ENCODE data around the gene SEPTIN5. TPM values are rescaled to one million over a fixed set of nuclear protein-coding genes. Genes with fewer than 3 reads are reported as not detected.
"Not testable (repeated sequence)": the region's sequence is repeated elsewhere in the genome, so short reads cannot be mapped to it uniquely, and the experiment has no call there.

Gene SEPTIN5
- total RNA-seq, 1 donor from 2014 or later = 152 TPM

GRCh38 chr22:19717181-19717580 lies 2.9 kb downstream of the SEPTIN5 start:
- DNase-seq (peak; percentile 27), ATAC-seq (no peak)
- intact Hi-C loops (cut with micrococcal nuclease) = no loop called here

DNA sequence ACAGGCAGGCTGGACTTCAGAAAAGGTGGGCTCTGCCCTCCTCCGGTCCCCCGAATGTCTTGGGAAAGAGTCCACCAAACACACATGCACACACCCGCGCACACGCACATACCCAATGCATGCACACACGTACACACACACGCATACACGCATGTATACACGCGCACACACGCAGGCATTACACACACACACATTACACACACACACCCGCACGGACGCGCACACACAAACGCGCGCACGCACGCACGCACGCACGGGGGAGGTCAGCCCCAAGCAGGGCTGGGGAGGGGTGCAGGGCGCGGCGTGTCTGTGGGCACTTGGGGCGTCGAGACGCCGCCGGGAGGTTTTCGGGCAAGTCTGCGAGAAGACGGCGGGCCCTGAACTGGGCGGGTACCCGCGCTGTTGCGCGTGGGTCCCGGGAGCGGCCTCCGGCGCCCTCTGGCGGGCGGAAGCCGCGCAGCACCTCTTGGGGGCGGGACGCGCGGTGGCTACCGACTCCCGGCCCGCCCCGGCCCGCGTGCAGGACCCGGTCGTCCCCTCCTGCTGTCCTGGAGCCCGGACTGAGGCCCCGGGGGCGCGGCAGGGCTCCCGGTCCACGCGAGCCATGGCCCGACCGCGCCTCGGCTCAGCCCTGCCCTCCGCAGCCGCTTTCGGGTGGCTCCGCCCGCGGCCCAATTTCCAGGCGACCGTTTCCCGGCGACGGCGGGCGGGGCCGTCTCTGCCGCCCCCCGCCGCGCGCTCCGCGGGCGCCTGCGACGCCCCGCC lies 3.6 kb downstream of the SEPTIN5 start:
- ATAC-seq = peak; percentile 68
- DNase-seq = peak; percentile 92
- intact Hi-C loops (cut with micrococcal nuclease) = no loop called here

DNA sequence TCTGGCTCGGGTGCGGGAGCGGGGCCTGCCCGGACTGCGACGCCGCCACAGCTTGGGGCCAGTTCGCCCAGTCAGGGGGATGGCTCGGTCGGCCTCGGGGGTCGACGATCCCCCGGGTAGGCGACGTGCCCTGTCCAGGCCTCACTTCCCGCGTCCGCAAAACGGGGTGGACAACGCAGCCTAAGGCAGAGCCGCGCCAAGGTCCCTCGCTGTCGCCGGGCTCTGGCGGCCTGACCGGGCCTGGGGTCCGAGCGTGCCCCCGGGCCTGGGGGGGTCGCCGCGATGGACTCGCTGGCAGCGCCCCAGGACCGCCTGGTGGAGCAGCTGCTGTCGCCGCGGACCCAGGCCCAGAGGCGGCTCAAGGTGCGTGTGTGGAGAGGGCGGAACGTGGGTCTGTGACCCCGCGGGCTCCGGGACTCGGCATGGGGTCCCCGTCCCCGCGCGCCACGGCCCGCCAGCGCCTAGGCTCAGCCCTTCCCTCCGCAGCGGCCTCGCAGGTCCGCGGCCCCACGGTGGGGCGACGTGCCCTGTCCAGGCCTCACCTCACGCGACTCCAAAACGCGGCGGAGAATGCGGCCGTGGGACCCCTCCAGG lies 4.2 kb downstream of the SEPTIN5 start:
- intact Hi-C loops (cut with micrococcal nuclease) = no loop called here
- DNase-seq = no peak
- peak; percentile 0 for ATAC-seq

DNA sequence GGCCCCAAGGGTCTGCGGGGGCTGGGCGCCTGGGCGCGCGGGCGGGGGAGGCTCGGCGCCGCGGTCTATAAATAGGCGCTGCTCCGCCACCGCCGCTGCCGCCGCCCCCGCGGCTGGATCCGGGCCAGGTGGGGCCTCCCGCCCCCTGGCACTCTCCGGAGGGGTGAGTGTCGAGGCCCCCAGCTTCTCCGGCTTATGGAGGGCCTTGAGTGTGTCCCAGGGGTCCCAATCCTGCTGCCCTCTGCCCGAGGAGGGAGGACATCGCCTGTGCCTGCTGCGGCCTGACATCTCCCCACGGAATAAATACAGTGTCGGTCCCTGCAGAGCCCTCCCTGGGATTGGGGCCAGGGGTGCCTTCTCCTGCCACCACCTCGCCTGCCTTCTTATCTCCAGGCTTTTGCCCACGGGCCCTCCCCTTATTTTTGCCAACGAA lies 4.8 kb downstream of the SEPTIN5 start:
- DNase-seq (peak; percentile 69), ATAC-seq (peak; percentile 48)
- intact Hi-C loops (cut with micrococcal nuclease) = no loop called here

- intact Hi-C loops (cut with micrococcal nuclease) = no loop called here
- no peak for DNase-seq
- no peak for ATAC-seq
These were observed 5.3 kb downstream of the SEPTIN5 start for GRCh38 chr22:19719488-19720021.

DNA sequence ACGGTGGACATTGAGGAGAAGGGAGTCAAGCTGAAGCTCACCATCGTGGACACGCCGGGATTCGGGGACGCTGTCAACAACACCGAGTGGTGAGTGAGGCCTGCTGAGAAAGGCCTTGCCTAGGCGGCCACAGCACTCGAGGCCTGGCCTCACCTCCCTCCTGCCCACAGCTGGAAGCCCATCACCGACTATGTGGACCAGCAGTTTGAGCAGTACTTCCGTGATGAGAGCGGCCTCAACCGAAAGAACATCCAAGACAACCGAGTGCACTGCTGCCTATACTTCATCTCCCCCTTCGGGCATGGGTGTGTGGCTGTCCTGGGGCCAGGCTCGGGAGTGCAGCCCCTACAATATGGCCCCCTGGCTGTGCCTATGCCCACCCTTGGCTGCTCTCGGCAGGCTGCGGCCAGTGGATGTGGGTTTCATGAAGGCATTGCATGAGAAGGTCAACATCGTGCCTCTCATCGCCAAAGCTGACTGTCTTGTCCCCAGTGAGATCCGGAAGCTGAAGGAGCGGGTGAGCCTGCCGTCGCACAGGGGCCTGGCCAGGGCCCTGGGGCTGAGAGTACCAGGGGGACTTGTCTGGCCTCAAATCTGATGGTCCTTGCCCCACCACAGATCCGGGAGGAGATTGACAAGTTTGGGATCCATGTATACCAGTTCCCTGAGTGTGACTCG lies 6.0 kb downstream of the SEPTIN5 start:
- no peak for ATAC-seq
- intact Hi-C loops (cut with micrococcal nuclease) = no loop called here
- peak; percentile 30 for DNase-seq

DNA sequence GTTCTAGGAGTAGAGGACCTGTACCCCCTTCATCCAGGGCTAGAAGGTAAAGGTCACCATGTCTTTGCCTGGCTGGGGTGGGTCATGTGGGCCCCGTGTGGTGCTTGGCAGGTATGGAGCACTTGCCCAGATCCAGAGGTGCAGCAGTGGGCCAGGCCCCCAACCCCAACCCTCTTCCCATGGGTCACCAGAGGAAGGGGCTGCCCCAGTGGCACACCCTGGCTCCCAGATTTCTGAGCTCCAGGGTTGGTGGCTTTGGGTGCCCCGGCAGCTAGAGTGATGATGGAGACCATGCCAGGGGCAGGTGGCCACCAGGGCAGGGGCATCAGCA lies 6.7 kb downstream of the SEPTIN5 start:
- ATAC-seq (no peak), DNase-seq (peak; percentile 18)
- intact Hi-C loops (cut with micrococcal nuclease) = no loop called here

DNA sequence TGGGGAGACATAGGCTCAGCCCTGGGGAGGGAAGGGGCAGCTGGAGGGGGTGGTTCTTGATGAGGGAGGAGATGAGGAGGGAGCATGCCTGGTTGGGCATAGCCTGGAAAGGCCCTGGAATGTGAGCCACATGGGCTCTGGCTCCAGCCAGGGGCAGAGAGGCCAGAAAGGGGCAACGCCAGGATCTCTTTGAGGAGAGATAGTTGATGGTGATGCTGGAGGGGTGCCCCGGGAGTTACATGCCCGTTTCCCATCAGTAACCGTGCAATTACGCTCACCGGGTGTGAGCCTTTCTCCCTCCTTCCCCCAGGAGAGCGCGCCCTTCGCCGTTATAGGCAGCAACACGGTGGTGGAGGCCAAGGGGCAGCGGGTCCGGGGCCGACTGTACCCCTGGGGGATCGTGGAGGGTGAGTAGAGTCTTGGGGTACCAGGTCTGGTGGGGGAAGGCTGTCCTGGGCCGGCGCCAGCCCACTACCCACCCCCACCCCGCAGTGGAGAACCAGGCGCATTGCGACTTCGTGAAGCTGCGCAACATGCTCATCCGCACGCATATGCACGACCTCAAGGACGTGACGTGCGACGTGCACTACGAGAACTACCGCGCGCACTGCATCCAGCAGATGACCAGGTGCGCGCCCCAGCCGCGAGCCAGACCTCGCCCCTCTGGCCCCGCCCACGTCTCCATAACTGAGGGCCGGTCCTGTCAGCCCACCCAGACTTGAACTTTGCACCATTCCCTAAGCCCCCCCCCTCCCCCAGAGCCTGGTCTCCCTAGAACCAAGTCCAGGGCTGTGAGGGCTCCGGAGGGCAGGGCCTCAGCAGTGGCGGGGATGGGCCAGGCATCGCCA lies 7.3 kb downstream of the SEPTIN5 start:
- ATAC-seq (no peak), DNase-seq (peak; percentile 28)
- intact Hi-C loops (cut with micrococcal nuclease) = no loop called here

GRCh38 chr22:19722178-19722981 lies 8.1 kb downstream of the SEPTIN5 start:
- ATAC-seq = peak; percentile 20
- peak; percentile 71 for DNase-seq
- intact Hi-C loops (cut with micrococcal nuclease) = no loop called here

- ATAC-seq = peak; percentile 1
These were observed 8.6 kb downstream of the SEPTIN5 start for GRCh38 chr22:19722982-19723231.

DNA sequence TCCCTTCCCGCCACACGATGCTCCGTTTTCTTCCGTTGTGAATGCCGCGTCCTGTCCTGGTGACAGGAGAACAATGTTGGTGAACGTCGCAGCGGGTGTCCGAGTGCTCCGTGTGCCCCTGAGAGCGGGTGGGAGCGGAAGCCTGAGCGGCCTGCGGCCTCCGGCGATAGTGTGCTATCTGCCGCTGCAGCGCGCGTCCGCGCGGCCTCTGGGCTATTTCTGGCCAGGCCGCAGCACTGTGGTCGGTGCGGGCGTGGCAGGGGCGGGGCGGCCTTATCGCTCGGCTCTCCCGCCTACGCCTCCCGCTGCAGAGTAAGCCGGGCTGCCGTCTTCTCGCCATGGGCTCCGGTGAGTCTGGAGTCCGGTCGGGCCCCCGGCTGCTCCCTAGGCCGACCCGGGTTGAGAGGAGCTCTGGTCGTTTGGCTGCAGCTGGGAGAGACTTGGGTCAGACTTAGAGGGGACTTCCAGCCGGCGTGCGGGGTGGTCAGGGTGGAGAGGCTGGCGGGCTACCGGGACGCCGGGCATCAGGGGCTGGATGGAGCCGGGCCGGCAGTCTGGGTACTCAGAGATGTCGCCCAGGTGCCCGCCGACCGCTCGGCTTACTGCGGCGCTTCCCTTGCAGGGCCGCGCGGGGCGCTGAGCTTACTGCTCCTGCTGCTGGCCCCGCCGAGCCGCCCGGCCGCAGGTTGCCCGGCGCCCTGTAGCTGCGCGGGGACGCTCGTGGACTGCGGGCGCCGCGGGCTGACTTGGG lies 9.1 kb downstream of the SEPTIN5 start, which contains the start of gene GP1BB:
Gene GP1BB, plus strand, starts transcription at position 308 of the 751 bp plus-strand sequence. Its CDS starts 31 bp downstream, at position 339.
- DNase-seq = peak; percentile 84
- peak; percentile 71 for ATAC-seq
- intact Hi-C loops (cut with micrococcal nuclease) = no loop called here

More at GRCh38 chr22:19722982-19723231, 8.6 kb downstream of the SEPTIN5 start:
- no peak for DNase-seq
- intact Hi-C loops (cut with micrococcal nuclease) = no loop called here

DNA sequence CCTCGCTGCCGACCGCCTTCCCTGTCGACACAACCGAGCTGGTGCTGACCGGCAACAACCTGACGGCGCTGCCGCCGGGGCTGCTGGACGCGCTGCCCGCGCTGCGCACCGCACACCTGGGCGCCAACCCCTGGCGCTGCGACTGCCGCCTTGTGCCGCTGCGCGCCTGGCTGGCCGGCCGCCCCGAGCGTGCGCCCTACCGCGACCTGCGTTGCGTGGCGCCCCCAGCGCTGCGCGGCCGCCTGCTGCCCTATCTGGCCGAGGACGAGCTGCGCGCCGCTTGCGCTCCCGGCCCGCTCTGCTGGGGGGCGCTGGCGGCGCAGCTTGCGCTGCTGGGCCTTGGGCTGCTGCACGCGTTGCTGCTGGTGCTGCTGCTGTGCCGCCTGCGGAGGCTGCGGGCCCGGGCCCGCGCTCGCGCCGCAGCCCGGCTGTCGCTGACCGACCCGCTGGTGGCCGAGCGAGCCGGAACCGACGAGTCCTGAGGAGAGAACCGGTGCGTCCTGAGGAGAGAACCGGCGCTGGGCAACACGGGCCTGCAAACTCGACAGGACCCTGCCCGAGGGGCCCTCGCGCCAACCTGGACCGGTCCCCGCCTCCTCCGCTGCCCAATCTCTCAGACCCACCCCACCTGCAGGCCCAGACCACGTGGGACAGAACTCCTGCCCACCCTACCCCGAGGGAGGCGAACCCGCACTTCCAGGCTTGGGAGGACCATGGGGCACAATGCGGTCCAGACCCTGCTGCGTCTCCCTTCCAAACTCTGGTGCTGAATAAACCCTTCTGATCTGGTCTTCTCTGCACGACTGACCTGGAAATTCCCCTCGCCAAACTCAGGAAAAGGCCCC lies 9.9 kb downstream of the SEPTIN5 start:
- peak; percentile 22 for ATAC-seq
- intact Hi-C loops (cut with micrococcal nuclease) = no loop called here
- peak; percentile 70 for DNase-seq

DNA sequence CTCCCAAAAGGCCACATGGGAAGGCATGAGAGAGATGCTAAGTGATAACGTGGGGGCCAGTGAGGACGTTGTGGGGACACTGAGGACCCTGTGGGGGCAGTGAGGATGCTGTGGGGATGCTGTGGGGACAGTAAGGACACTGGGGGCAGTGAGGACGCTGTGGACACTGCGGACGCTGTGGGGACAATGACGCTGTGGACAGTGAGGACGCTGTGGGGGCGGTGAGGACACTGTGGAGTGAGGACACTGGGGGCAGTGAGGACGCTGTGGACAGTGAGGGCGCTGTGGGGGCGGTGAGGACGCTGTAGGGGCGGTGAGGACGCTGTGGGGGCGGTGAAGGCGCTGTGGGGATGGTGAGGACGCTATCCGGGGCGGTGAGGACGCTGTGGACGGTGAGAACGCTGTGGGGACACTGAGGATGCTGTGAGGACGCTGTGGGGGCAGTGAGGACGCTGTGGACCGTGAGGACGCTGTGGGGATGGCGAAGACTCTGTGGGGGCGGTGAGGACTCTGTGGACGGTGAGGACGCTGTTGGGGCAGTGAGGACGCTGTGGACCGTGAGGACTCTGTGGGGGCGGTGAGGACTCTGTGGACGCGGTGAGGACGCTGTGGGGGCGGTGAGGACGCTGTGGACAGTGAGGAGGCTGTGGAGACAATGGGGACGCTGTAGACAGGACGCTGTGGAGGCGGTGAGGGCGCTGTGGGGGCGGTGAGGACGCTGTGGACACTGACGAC lies 10.8 kb downstream of the SEPTIN5 start:
- ATAC-seq = no peak
- intact Hi-C loops (cut with micrococcal nuclease) = no loop called here
- DNase-seq = no peak

- ATAC-seq; intact Hi-C loops (cut with micrococcal nuclease); DNase-seq: not testable (repeated sequence)
These were observed 11.9 kb downstream of the SEPTIN5 start for GRCh38 chr22:19726064-19726788.

DNA sequence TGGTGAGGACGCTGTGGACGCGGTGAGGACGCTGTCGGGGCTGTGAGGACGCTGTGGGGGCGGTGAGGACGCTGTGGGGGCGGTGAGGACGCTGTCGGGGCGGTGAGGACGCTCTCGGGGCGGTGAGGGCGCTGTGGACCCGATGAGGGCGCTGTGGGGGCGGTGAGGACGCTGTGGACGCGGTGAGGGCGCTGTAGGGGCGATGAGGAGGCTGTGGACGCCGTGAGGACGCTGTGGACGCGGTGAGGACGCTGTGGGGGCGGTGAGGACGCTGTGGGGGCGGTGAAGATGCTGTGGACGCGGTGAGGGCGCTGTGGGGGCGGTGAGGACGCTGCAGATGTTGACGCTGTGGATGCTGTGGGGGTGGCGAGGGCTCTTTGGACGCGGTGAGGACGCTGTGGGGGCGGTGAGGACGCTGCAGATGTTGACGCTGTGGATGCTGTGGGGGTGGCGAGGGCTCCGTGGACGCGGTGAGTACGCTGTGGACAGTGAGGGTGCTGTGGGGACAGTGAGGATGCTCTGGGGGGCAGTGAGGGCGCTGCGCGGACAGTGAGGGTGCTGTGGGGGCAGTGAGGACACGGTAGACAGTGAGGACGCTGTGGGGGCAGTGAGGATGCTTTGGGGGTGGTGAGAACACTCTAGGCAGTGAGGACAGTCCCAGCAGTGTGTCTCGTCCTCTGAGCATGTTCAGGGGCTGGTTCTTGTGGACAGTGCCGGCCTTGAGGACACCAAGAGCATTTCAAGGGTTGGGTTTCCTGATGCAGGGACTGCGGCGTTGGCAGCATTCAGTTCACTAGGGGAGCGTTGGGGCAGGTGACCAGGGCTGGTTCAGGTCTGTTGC lies 13.2 kb downstream of the SEPTIN5 start:
- DNase-seq = no peak
- ATAC-seq = no peak
- intact Hi-C loops (cut with micrococcal nuclease) = no loop called here
